GM21529 (cell line): ENCODE measurements around the gene ZNF775.

ENCODE experiments used
- ATAC-seq: cut with Tn5 transposase; IDR thresholded peaks from one replicate; pipeline ENCODE4 v1.9.1; 2021; ENCODE audit not compliant: unreplicated experiment

ZNF775 gene

DNA sequence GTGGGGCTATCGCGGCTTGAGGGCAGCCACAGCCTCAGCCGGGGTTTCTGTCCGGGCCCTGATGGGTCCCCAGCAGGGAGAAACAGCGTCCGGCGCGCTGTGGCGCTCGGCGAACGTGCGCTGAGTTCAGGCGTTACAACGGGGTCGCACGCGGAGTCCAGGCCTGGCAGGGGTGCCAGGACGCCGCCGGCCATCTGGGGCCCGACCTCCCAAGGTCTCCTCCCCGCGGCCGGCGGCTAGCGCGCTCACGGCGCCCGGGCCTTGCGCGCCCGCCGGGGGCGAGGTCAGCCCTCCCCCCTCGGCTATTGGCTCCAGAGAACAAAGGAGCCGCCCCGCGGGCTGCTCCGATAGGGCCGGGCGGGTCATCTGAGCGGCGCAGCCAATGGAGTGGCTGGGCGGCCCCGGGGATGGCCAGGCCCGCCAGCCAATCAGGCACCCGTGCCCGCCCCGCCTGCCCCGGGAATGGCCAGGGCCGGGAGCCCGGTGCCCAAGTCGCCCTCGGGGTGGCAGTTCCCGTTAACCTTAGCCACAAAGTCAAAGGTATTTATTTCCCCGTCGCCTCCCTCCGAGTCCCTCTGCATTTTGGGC, at the start of gene ZNF775:
Gene ZNF775, plus strand, starts transcription at position 478 of the 588 bp plus-strand sequence. CDS start 9,141 bp downstream, outside the sequence.
- ATAC-seq = peak; percentile 76

DNA sequence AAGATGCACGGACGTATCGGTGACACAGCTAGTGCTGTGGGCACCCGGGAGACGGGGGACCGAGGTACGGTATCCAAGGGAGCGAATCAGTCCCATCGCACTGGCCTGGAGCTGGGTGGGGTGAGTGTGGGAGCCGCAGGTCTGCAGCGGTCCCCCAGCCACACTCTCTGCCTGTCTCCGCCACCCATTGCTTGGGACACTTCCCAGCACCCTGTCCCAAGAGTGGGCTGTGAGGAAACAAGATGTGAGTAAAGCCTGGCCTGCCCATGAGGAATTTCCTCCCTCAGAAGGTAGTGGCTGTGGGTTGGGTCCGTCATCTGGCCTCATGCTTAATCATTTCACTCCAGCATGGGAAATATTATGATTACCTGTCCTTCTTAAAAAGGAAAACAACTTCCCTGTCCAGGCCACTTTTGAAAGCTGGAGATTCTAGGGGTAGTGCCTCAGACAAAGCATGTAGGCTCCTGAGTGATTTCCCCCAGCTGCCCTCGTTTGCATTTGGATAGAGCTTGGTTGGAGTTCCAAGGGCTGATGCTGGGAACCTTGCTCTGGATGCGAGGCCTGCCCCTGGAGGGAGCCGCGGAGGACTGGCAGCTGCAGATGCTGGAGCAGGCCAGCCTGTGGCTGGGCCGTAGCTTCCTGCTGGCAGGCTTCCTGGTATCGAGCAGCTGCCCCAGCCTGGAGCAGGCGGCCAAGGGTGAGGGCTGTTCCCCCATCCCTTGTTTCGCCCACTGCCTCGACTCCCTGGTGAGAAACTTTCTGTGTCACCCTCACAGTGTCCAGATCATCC, 49.6 kb upstream of the ZNF775 start:
- no peak for ATAC-seq

DNA sequence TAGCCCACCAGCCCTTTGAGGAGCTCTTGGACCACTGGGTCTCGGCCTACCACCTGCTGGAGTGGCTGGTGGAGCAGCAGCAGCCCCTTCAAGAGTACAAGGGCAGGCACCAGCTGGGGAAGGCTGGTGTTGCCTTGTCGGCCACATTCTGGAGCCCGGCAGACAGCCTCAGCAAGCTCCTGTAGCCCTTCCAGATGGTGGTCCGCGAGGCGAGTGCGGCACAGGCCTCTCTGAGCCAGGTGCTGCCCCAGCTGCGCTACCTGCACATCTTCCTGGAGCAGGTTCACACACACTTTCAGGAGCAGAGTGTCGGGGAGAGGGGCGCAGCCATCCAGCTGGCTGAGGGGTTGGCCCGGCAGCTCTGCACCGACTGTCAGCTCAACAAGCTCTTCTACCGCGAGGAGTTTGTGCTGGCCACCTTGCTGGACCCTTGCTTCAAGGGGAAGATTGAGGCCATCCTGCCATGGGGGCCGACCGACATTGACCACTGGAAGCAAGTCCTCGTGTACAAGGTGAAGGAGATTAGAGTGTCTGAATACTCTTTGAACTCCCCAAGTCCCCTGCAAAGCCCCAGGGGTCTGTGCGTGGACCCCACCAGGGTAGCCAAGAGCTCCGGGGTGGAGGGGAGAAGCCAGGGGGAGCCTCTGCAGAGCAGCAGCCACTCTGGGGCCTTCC, 48.8 kb upstream of the ZNF775 start:
- no peak for ATAC-seq

DNA sequence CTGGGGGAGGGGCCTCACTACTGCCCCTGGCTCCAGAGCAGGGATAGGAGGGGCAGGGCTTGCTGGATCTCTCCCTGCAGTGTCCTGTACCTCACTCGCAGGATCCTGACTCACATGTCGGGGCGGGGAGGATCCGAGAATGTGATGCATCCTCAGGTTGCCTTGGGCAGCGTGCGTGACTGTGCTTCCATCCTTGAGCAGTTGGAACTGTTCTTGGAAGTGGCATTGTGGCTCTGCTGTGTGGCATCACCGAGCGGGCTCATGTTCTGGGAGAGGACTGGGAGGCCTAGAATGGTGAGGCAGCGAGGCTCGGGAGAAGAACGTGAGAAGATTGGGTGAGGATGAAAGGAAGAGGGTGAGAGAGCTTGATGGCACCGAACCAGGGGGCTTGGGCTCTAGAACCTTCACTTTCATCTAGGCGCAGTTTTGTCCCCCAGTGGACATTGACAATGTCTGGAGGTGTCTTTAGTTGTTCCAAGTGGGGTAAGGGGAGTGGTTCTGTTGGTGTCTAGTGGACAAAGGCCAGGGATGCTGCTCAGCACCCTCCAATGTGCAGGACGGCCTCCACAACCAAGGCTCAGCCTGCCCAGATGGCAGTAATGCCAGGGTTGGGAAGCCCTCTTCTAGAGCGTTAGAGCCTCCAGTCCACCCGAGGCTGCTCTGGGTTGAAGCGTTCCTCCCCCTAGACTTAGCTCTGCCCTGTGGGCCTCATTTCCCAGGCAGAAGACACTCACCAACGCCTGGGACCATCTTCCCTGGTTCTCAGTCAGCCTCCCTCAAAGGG, 46.1 kb upstream of the ZNF775 start:
- no peak for ATAC-seq

DNA sequence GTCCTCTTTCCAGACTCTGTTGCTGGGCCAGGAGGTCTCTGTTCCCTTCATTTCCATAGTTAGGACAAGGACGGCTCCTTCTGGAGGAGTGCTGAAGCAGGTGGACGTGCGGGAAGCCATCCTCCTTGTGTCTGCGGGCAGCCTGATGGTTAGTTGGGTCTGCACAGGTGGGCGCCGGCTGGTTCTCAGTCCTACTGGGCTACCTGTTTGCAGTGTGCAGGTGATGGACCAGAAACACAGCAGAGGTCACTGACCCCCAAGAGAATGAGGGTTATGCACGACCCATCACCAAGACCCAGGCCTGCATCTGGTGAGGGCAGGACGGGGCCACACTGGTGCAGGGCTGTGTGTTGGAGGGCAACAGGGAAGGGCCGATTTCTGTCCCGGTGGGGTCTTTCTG, 45.5 kb upstream of the ZNF775 start:
- no peak for ATAC-seq

DNA sequence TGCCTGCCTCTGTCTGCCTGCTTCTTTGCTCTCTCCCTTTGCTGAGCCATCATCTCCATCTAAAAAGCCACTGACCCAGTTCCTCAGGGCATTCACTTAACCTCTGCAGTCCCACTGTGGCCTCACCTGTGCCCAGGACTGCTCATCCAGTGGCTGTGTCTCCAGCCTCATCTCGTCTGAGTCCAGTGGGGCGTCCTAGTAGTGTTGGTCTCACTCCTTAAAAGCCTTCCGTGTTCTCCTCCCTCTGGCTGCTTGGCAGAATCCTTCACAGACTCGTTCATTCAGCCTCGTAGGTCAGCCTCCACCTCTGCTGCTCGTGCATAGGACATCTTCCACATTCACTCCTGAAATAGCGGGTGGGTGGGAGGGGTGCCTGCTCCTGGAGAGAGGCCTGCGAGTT, 45.0 kb upstream of the ZNF775 start:
- ATAC-seq = no peak

DNA sequence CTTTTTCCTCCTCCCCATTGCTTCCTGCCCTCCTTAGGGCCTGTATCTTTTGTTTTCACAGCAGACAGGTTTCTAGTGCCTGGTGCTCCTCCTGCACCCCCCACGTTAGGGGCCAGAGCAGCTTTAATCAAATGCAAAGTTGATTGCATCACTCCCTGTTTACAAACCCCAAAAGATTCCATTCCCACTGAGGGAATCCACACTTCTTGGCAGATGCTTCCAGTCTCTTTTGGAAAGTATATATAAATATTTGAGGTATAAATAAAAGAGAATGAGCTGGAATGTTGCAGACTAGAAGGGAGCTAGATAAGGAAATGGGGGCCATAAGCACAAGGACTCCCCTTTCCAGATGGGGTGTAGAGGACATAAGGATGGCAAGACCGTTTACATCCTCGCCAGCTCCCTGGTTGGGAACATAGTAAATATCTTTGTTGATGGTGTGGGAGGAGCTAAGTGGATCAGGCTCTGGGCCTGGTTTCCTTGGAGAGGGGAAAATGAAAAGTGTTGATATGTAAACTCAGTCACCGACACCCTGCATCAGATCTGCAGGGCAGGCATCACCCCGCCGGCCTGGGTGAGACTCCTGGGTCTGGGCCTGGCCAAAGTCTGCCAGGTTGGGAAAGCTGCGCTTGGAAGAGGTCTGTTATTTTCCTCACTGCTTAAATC, 43.9 kb upstream of the ZNF775 start:
- ATAC-seq = no peak

DNA sequence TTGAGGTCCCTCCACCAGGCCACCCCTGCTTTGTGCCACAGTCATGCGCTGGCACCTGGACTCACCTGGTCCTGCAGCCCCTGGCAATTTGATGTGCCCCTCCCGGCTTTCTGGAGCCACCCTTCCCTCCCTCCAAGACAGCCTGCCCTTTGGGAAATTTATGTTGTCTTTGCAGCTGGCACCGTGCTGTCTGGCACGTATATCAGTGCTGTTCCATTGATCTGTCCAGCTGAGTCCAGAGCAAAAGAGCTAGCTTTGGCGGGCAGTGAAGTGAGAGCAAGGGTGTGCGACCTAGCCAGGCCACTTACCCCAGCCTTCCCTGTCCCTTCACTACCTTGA, 43.4 kb upstream of the ZNF775 start:
- no peak for ATAC-seq

DNA sequence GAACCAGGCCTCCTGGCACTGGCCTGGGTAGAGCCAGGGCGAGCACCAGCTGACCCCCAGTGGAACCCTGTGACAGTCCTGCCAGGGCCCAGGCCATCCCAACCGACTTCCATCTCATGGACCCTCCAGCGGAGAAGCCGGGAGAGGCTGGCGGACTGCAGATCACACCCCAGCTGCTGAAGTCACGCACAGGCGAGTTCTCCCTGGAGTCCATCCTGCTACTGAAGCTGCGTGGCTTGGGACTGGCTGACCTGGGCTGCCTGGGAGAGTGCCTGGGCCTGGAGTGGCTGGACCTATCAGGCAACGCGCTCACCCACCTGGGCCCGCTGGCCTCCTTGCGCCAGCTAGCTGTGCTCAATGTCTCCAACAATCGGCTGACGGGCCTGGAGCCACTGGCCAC, 42.4 kb upstream of the ZNF775 start:
- no peak for ATAC-seq

DNA sequence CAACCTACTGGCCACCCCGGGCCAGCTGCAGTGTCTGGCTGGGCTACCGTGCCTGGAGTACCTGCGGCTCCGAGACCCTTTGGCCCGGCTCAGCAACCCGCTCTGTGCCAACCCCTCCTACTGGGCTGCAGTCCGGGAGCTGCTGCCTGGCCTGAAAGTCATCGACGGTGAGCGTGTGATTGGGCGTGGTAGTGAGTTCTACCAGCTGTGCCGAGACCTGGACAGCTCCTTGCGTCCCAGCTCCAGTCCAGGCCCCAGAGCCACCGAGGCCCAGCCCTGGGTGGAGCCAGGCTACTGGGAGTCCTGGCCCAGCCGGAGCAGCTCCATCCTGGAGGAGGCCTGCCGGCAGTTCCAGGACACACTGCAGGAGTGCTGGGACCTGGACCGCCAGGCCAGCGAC, 42.0 kb upstream of the ZNF775 start:
- no peak for ATAC-seq

DNA sequence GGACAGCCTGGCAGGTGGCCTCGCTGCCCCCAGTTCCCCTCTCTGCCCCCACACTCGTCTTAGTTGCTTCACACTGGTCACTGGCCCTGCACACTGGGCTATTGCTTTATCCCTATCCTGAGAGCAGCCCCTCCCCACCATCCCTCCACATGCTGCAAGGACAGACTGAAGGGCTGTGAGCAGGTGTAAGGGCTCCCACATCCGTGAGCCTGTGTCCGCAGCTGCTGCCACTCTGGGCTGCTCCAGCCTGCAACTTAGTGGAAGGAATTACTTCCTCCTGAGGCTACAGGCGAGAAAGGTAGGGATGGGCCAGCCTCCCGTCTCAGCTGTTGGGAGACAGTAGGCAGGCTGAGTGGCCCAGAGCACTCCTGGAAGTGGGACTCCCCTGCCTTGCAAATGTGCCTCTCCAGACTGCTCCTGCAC, 41.5 kb upstream of the ZNF775 start:
- no peak for ATAC-seq

DNA sequence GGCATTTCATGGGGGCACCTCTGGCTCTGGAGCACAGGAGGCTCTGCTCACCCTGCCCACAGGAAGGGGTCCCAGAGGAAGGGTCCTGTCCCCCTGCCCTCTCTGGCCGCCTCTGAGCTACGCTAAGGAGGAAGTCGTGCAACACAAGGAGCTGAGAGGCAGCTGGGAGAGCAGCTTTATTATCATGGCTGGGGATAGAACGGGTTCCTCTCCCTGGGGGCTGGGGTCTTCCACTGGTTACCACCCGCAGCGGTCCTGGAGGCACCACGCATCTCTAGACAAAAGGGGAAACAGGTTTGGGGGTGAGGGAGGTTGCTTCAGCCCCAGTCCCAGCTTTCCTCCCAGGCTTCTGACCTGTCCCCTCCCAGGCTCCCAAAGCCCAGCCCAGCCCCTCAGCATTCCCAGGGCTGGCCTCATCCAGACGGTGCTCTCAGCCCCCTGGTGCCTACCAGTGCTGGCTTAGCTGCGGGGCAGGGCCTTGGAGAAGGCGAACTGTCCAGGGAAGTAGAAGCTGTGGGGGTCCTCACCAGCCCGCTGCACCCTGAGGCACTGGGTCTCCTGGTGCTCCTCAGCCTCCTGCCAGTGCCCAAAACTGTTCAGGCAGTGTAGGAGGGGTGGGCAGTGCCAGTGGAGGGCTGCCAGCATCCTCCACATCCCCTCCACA, 40.8 kb upstream of the ZNF775 start:
- ATAC-seq = no peak

DNA sequence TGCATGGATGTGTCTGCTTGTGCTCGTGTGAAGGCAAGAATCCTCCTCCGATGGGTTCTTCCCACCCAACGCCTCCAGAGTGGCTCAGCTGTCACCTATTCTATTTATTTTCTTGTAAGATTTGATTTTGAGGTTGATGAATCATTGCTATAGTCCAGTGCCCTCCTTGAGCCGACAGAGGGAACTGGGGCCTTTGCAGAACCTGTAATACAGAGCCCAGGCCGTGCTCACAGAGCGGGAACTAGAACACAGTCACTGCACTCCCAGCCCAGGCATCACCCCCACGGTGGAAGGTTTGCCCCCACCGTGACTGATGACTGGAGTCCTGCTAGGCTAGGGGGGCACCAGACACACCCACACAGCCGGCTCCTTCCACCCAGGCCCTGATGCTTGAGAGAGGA, 39.7 kb upstream of the ZNF775 start:
- ATAC-seq = no peak

DNA sequence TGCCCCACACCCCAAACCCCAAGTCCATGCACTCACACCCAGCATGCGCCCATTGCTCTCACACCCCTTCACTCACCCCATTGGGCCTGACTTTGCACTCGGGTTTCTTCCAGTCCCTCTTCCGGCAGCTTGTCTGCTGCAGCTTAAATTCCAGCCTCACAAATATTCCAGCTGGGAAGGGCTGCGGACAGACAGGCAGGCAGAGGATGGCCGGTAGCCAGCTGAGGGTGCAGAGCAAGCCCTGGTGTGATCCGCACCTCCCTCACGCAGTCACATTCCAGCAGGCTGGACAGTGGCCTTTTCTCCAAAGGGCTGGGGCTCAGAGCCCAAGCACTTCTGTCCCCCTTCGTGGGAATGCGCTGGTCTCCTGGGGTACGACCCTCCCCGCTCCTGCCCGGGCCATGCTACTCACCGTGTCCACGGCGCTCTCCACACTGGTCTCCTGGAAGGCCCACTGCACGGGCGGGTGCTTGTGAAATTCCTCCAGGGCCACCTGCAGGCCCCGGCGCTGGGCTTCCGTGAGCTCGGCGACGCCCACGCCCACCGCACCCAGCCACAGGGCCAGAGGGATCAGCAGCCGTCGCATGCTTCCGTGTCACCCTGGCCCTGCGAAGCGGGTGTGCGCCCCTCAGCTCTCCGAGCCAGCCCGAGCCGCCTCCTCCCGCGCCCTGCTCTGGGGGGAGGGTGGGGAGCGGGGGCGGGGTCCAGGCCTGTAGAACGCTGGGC, 38.9 kb upstream of the ZNF775 start:
- ATAC-seq = no peak

DNA sequence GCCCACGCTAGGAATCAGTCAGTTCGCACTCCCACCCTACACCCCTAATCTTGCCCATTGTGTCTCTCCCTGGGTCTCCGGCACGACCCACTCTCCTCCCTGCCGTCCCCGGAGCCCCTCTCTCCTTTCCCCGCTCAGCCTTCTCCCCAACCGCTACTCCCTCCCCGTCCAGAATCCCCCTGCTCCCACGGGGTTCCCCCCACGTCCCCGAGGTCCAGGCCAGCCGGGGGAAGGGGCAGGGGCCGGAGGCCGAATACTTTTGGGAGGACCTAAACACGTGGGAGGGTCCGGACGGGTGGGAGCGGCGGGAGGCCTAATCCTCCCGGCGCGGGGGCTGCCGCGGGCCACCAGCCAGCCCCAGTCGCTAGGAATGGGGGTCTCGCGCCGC, 38.3 kb upstream of the ZNF775 start:
- no peak for ATAC-seq

DNA sequence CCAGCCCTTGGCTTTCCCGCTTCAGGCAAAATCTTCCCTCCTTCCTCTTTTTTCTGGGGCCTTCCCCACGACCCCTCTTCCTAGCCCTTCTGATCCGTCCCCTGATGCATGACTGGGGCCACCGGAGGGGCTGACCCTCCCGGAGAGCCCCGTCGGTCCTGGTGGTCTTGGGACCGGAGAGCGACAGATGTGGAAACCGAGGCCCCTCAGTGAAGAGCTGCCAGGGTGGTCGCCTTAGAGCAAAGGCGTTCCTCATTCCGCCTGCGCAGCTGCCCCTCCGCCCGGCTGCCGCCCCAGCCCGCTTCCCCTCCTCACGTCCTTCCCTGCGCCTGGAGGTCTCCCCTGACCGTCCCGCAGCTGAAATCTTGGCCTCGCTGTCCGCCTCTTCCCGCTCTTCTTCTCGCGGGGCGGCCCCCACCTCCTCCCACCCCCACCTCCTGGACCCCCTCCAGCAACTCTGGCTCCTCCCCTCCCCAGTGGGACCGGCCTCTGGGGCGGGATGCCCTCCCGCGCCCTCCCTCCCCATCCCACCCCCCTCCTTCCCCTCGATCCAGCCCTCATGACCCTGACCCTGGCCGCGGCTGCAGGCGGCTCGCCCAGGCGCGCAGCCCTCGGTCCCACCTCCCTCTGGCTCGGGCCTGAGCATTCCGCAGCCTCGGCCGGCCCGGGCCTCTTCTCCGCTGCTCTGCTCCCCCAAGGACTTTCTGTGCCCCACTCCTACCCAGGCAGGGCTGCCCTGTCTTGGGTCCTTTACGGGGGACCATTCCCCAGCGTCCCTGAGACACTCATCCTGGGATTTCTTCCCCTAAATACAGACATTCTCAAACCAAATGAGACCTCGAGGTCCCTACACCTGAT, 37.6 kb upstream of the ZNF775 start, which contains the start of gene RARRES2:
Gene RARRES2, minus strand, starts transcription at position 367 of the 858 bp plus-strand sequence. CDS start 1,020 bp downstream, outside the sequence.
- ATAC-seq = no peak

DNA sequence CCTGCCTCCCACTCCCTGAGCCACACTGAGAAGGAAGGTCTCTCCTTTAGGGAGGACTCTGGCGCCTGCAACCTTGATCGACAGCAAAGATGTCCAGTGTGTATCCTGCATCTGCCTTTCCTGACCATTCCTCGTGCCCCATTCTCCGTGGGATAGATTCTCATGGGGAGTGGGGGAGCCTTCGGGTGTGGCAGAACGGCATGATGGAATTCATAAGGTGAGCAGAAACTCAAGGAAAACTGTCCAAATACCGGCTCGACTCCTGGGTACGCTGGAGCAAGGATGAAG, 37.1 kb upstream of the ZNF775 start:
- ATAC-seq = no peak

DNA sequence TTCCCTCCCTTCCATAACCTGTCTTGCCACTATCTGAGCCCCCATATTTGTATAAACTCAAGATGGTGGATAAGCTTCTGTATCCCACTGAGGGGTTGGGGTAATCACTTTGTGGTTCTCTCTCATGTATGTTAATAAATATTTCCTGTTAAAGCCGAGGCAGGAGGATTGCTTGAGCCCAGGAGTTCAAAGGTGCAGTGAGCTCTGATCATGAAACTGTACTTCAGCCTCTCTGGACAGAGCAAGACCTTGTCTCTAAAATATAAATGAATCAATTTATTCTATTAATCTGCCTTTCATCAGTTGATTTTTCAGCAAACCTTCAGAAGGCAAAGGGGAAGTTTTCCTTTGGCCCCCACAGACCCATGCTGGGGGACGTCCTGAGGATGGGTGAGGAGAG, 35.9 kb upstream of the ZNF775 start:
- no peak for ATAC-seq

DNA sequence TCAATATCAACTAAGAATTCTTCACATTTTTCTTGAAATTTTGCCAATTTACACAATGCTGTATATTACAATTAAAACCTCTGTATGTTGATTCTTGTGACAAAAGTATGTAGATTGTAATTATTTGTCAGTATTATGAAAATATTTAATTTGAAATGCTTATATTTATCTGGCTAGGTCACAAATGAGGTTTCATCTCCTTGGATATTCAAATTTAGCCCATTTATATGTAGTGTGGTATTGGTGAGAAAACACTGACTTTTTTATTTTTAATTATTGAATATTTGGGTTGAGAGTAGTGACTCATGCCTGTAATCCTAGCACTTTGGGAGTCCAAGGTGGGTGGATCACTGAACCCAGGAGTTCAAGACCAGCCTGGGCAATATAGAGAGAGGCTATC, 34.8 kb upstream of the ZNF775 start:
- no peak for ATAC-seq
